GM10248 (cell line): Measurements from ENCODE around the gene MPEG1.

ENCODE experiments used
- CTCF ChIA-PET: fragments of 300-600 bp; sonication (Branson Sonifier 250); formaldehyde crosslinking; extraction: SDS; loops from one replicate; lab custom pipeline; 2021; ENCODE audit warnings: antibody characterized with exemption; lab: Yijun Ruan, JAX
- POLR2A ChIA-PET: fragments of 350-650 bp; sonication (Branson Sonifier 250); formaldehyde crosslinking; extraction: SDS; loops from one replicate; lab custom pipeline; 2020; ENCODE audit warnings: antibody characterized with exemption; lab: Yijun Ruan, JAX
- DNase-seq: peaks from one replicate; pipeline ENCODE4 v3.0.0; 2012; ENCODE audit errors: extremely low spot score
- TF ChIP-seq, protein P1 (sequence below): IDR thresholded peaks from 2 replicates; pipeline ENCODE4 v1.5.1; 2012; ENCODE audit warnings: mild to moderate bottlenecking, low read depth; ENCODE audit errors: extremely low read depth, missing control alignments, control extremely low read depth

MPEG1 gene, protein sequence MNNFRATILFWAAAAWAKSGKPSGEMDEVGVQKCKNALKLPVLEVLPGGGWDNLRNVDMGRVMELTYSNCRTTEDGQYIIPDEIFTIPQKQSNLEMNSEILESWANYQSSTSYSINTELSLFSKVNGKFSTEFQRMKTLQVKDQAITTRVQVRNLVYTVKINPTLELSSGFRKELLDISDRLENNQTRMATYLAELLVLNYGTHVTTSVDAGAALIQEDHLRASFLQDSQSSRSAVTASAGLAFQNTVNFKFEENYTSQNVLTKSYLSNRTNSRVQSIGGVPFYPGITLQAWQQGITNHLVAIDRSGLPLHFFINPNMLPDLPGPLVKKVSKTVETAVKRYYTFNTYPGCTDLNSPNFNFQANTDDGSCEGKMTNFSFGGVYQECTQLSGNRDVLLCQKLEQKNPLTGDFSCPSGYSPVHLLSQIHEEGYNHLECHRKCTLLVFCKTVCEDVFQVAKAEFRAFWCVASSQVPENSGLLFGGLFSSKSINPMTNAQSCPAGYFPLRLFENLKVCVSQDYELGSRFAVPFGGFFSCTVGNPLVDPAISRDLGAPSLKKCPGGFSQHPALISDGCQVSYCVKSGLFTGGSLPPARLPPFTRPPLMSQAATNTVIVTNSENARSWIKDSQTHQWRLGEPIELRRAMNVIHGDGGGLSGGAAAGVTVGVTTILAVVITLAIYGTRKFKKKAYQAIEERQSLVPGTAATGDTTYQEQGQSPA

DNA sequence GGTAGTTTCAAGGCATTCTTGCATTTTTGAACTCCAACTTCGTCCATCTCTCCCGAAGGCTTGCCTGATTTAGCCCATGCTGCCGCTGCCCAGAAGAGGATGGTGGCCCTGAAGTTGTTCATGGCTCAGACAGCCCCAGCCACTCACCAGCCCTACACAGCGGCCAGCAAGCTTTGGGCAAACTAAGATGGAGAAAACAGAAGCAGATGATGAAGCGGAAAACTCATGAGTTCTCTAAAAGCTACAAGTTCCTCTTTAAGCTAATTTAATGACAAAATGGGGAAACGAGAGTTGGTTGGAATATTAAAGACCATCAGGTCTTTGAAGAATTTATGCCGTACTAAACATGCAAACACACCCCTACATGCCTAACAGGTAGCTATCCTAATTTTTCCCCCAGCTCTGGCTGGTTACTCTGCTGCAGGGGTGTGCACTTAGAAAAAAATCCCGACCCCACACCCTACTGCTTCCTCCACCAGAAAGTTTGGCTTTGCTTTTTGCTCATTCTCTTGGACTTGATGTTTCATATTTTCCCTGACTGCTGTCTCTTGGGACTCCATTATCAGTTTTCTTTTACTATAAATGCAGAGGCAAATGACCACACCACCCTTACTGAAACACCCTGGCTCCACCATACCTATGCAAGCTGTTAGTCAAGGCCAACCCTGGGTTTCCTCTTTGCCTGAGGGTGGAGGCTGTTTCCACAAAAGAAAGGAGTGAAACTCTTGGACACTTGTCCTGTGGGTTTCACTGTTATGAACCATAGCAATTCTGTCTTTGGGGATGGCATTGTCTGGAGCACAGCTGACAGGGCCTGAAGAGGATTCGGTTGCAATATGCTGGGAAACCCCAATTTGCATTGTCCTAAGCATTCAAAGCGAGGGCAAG is at the start of gene MPEG1:
Gene MPEG1 (minus strand): TSS at position 184 of the 888 bp plus-strand sequence. CDS start 62 bp downstream, at position 122.
- no peak for DNase-seq
- TF ChIP-seq, protein P1, sequence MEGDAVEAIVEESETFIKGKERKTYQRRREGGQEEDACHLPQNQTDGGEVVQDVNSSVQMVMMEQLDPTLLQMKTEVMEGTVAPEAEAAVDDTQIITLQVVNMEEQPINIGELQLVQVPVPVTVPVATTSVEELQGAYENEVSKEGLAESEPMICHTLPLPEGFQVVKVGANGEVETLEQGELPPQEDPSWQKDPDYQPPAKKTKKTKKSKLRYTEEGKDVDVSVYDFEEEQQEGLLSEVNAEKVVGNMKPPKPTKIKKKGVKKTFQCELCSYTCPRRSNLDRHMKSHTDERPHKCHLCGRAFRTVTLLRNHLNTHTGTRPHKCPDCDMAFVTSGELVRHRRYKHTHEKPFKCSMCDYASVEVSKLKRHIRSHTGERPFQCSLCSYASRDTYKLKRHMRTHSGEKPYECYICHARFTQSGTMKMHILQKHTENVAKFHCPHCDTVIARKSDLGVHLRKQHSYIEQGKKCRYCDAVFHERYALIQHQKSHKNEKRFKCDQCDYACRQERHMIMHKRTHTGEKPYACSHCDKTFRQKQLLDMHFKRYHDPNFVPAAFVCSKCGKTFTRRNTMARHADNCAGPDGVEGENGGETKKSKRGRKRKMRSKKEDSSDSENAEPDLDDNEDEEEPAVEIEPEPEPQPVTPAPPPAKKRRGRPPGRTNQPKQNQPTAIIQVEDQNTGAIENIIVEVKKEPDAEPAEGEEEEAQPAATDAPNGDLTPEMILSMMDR = no peak
- ChIA-PET POLR2A (no interaction called here), CTCF (interaction anchor here (1.0 to 36.1 kb wide), 6 partner anchors 10 to 215 kb away, joined by 3 to 962 read pairs (median 7); partner anchors contain the start of gene DTX4)

DNA sequence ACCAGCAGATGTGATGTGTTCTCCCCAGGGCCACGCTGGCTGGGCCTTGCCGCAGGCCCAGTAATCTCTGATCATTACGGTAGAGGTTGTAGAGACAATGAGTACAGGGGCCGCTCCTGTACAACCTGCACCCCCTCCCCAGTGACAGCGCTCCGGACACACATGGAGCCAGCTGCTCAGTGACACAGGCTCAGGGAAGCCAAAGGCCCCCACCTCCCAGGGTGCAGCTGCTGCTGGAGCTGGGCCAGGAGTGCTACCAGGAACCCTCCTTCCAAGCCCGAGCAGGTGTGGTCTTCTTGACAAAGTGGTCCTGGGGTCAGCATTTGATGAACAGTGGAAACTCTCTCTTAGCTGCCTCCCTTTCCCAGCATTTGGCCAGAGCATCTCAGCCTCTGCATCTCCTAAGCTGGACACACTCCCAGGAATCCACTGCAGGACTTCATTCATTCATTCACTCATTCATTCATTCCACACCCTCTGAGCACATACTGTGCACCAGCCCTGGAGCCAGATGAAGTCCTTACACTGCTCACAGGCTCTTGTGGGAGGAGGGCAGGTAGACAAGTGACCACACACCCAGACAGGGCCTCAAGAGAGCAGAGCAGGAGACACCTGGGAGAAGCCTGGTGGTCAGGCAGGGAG is 49.6 kb upstream of the MPEG1 start:
- TF ChIP-seq, protein P1 = no peak
- CTCF ChIA-PET = interaction anchor here (1.1 to 2.9 kb wide), 6 partner anchors 10 to 102 kb away, joined by 3 to 10 read pairs (median 6); partner anchors contain the start of gene DTX4
- POLR2A ChIA-PET = no interaction called here
- DNase-seq = no peak

DNA sequence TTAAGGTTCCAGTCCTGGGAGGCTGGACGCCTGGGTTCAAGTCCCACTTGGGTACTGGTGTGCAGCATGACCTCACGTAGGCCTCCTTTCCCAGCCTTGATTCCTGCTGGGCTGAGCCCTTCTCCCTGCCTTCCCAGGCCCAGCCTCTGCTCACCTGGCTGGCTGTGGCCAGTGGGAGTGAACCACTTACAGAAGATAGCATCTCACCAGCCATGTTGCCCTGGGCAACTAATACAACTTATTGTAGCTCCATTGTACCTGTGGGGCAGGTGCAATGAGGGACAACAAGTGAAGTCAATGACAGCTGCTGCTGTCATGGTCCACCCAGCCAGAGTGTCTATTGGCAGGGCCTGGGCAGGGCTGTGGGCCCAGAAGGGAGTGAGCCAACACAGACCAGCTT is 48.4 kb upstream of the MPEG1 start:
- TF ChIP-seq, protein P1 = no peak
- ChIA-PET POLR2A (no interaction called here), CTCF (interaction anchor here (0.8 to 2.9 kb wide), 5 partner anchors 10 to 276 kb away, joined by 3 to 10 read pairs (median 5); partner anchors contain the start of gene DTX4)
- no peak for DNase-seq

DNA sequence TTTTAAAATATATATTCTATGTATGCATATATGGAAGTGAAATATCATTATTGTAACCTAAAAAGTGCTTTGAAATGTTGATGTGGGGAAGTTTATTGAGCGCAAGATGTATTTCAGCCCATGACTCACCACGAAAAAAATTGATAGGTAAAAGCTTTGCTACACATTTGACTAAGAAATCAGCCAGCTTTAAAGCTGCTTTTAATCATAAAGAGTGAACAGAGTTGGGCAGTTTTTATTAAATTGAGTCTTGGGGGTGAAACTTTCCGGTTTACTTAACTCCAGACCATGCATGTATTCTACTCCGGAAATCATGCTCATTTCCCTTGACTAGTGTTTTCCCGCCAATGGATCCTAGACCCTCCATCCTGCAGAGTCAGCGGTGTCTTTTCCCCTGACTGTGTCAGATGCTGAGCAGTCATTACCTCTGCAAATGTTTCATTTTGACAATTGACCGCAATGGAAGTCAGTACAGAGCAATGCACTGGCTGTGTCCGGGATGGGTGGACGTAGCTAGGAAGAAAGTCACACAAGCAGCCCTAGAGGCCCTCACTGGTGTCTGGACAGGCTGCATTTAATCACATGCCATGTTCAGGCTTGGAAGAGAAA is 47.2 kb upstream of the MPEG1 start:
- CTCF ChIA-PET = interaction anchor here (1.0 to 2.9 kb wide), 3 partner anchors 9 to 88 kb away, joined by 3 to 10 read pairs (median 7); partner anchors contain the start of gene DTX4
- POLR2A ChIA-PET = no interaction called here
- no peak for DNase-seq
- TF ChIP-seq, protein P1 = no peak

DNA sequence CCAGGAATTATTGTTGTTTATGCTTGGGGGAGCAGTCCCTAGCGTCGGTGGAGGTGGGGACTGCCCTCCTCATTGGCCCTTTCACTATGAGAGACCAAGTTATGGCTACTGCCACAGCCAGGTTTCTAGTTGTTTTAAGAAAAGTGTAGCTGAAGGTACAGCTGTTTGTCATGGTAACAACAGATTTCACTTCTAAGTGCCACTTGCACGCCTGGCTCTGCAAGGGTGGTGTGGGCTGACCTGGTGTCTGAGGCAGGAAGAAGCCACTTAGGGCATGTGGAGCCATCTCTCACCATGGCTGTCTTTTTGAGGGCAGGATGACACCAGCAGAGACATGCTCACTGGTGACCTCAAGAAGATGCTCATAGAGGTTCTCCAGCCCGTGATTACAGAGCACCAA is 46.3 kb upstream of the MPEG1 start:
- TF ChIP-seq, protein P1 = no peak
- ChIA-PET POLR2A (no interaction called here), CTCF (interaction anchor here (1.1 to 1.8 kb wide), 3 partner anchors 35 to 101 kb away, joined by 3 to 8 read pairs (median 4); no protein-coding TSS in a partner anchor)
- no peak for DNase-seq
